Measurements from ENCODE around the gene GCC2. TPM values are rescaled to one million over a fixed set of nuclear protein-coding genes. Genes with fewer than 3 reads are reported as not detected.

The GCC2 gene
- total and polyA plus RNA-seq, 2 of the 8 experiments (the other 6 are each of a cell fraction or from before 2014, with no cell fraction given), result 4.6 to 54.9 TPM

GRCh38 chr2:108446703-108447102 is 2.3 kb upstream of the GCC2 start (continued):
- no peak for TF ChIP-seq POLR2AphosphoS5 (IDR thresholded peaks at IDR 0.05; ENCODE audit: low read depth, low read length)
- no peak for TF ChIP-seq BCL11A (IDR thresholded peaks at IDR 0.05; ENCODE audit: low read depth in 2 of 2, low read length in 2 of 2)
- no peak for TF ChIP-seq SIX5 (IDR thresholded peaks at IDR 0.05; ENCODE audit: low read depth, low read length)
- TF ChIP-seq CBX8 (IDR thresholded peaks at IDR 0.05; ENCODE audit: borderline replicate concordance, low read depth, low read length), result no peak
- TF ChIP-seq ZNF274 (IDR thresholded peaks at IDR 0.05; ENCODE audit: borderline replicate concordance, extremely low read depth, low read length), result no peak
- no peak for TF ChIP-seq SUZ12 (IDR thresholded peaks at IDR 0.05; ENCODE audit: low read length)
